Tibial nerve (tissue), 4 donors: Measurements from ENCODE around the gene THRSP. TPM values are rescaled to one million over a fixed set of nuclear protein-coding genes. Genes with fewer than 3 reads are reported as not detected.
"Not testable (repeated sequence)": the region's sequence is repeated elsewhere in the genome, so short reads cannot be mapped to it uniquely, and the experiment has no call there.

Experiments
- DNase-seq, 2 donors: peaks; one replicate each; pipeline ENCODE4 v3.0.0-alpha.2; 2019; ENCODE audit warnings: low spot score in 2 of 2
- H3K27ac ChIP-seq, 4 donors: fragments of 200-600 bp; sonication (generic) in 3 of 4; one replicate each; pipeline ENCODE4 v1.5.1; 2017 to 2019; ENCODE audit warnings: mild to moderate bottlenecking in 1 of 4
- H3K27me3 ChIP-seq, 2 donors: fragments of 200-600 bp; sonication (generic) in 1 of 2; one replicate each; pipeline versions ENCODE4 v1.5.1 to v1.6.0; 2017 to 2019
- H3K36me3 ChIP-seq, 3 donors: fragments of 200-600 bp; sonication (generic); one replicate each; pipeline ENCODE4 v1.5.1; 2018 to 2019
- H3K4me1 ChIP-seq, 4 donors: fragments of 200-600 bp; sonication (generic) in 3 of 4; one replicate each; pipeline ENCODE4 v1.5.1; 2017 to 2019
- H3K4me3 ChIP-seq, 4 donors: fragments of 200-600 bp; sonication (generic) in 3 of 4; one replicate each; pipeline ENCODE4 v1.5.1; 2017 to 2019; ENCODE audit warnings: mild to moderate bottlenecking in 1 of 4, moderate library complexity in 1 of 4
- H3K9me3 ChIP-seq, 4 donors: fragments of 200-600 bp; sonication (generic) in 3 of 4; one replicate each; pipeline ENCODE4 v1.5.1; 2017 to 2019
- CTCF ChIP-seq, 5 experiments: fragments of 200-600 bp in 3 of 5; fragments of 450-650 bp in 2 of 5; sonication (generic) in 3 of 5; IDR thresholded peaks; one replicate each; pipeline ENCODE4 v1.5.1; 2016 to 2019; ENCODE audit warnings: antibody characterized with exemption in 5 of 5, mild to moderate bottlenecking in 3 of 5, moderate library complexity in 2 of 5
- EP300 ChIP-seq, 2 donors: sonication (generic); formaldehyde crosslinking; IDR thresholded peaks; one replicate each; pipeline ENCODE4 v1.6.1; 2017; ENCODE audit warnings: antibody characterized with exemption in 2 of 2, mild to moderate bottlenecking in 1 of 2
- POLR2A ChIP-seq, 2 donors: fragments of 450-650 bp; IDR thresholded peaks; one replicate each; pipeline ENCODE4 v1.6.1; 2017; ENCODE audit warnings: antibody characterized with exemption in 2 of 2, mild to moderate bottlenecking in 2 of 2, moderate library complexity in 2 of 2
- WGBS, 2 donors: methylation state at CpG; one replicate each; pipeline ENCODE4 v1.1.5; 2018; 5-methylcytosine and 5-hydroxymethylcytosine counted together
- total RNA-seq, 4 donors: library from RNA; depleted of rRNA; stranded (reverse); fragments of >200 nt; gene quantifications; one replicate each; pipeline ENCODE4 v1.1.0, GENCODE V29; 2016

The THRSP gene
- total RNA-seq, result 10 to 100 TPM in 2 of 4 donors, 1 to 10 TPM in 2; 4.0 to 22.9 (median 8.7) TPM

GRCh38 chr11:78063440-78064181 is at the start of gene THRSP:
TSS of gene THRSP (plus strand) at chr11:78063861. CDS start at chr11:78063882, 21 bp downstream.
- no peak for DNase-seq
- TF ChIP-seq POLR2A (IDR thresholded peaks at IDR 0.05) (no peak), EP300 (IDR thresholded peaks at IDR 0.05) (no peak), CTCF (IDR thresholded peaks at IDR 0.05) (no peak)
- no peaks in the 10 kb centered on the region for H3K27me3 ChIP-seq
- H3K9me3 ChIP-seq, result no peaks in the 10 kb centered on the region
- H3K27ac ChIP-seq, result no peak within 1 kb of the TSS
- no peak within 1 kb of the TSS for H3K4me3 ChIP-seq
- 94 to 97% methylated on average over 14 of the region's 14 CpGs for WGBS, 2 donors
- H3K36me3 ChIP-seq, result peaks cover 0 to 32% (median 0%) of the 10 kb centered on the region in 3 donors
- H3K4me1 ChIP-seq, result peaks cover 0 to 4% (median 0%) of the 10 kb centered on the region in 4 donors

GRCh38 chr11:78014937-78015520 is 48.6 kb upstream of the THRSP start:
- H3K4me3 ChIP-seq, H3K9me3 ChIP-seq, DNase-seq, H3K4me1 ChIP-seq, H3K27ac ChIP-seq, H3K27me3 ChIP-seq: not testable (repeated sequence)
- H3K36me3 ChIP-seq, result peaks cover 0 to 30% (median 0%) of the 10 kb centered on the region in 3 donors
- 69 to 83% methylated on average over 6 of the region's 6 CpGs for WGBS, 2 donors

GRCh38 chr11:78015878-78016277 is 47.8 kb upstream of the THRSP start:
- no peak overlapping the region for H3K27ac ChIP-seq
- 94 to 100% methylated on average over 1 of the region's 1 CpG for WGBS, 2 donors
- no peaks in the 10 kb centered on the region for H3K27me3 ChIP-seq

GRCh38 chr11:78019808-78020207 is 43.9 kb upstream of the THRSP start:
- no peaks in the 10 kb centered on the region for H3K27me3 ChIP-seq
- peaks cover 0 to 21% (median 0%) of the 10 kb centered on the region in 4 donors for H3K4me1 ChIP-seq
- H3K4me3 ChIP-seq, result no peak overlapping the region
- TF ChIP-seq CTCF (IDR thresholded peaks at IDR 0.05), result no peak
- no peak for TF ChIP-seq POLR2A (IDR thresholded peaks at IDR 0.05)
- no peak for TF ChIP-seq EP300 (IDR thresholded peaks at IDR 0.05)
- H3K36me3 ChIP-seq, result peaks cover 0 to 30% (median 0%) of the 10 kb centered on the region in 3 donors
- 47 to 62% methylated on average over 4 of the region's 4 CpGs for WGBS, 2 donors
- DNase-seq, result no peak
- H3K27ac ChIP-seq, result no peak overlapping the region
- H3K9me3 ChIP-seq, result no peaks in the 10 kb centered on the region

More at GRCh38 chr11:78015878-78016277, 47.8 kb upstream of the THRSP start:
- peaks cover 0 to 30% (median 0%) of the 10 kb centered on the region in 3 donors for H3K36me3 ChIP-seq
- DNase-seq, result no peak
- H3K4me1 ChIP-seq, result no peaks in the 10 kb centered on the region
- H3K9me3 ChIP-seq, result no peaks in the 10 kb centered on the region
- TF ChIP-seq CTCF (IDR thresholded peaks at IDR 0.05) (no peak), EP300 (IDR thresholded peaks at IDR 0.05) (no peak), POLR2A (IDR thresholded peaks at IDR 0.05) (no peak)
- H3K4me3 ChIP-seq, result no peak overlapping the region

- H3K36me3 ChIP-seq, result peaks cover 0 to 30% (median 0%) of the 10 kb centered on the region in 3 donors
- no peaks in the 10 kb centered on the region for H3K27me3 ChIP-seq
- TF ChIP-seq POLR2A (IDR thresholded peaks at IDR 0.05), result no peak
- TF ChIP-seq CTCF (IDR thresholded peaks at IDR 0.05), result no peak
- TF ChIP-seq EP300 (IDR thresholded peaks at IDR 0.05), result no peak
- peaks cover 0 to 21% (median 0%) of the 10 kb centered on the region in 4 donors for H3K4me1 ChIP-seq
- H3K27ac ChIP-seq, result no peak overlapping the region
- H3K9me3 ChIP-seq, result no peaks in the 10 kb centered on the region
- WGBS, 2 donors, result 21 to 37% methylated on average over 3 of the region's 3 CpGs
- H3K4me3 ChIP-seq, result no peak overlapping the region
- DNase-seq, result no peak
Measured at GRCh38 chr11:78020246-78020645, 43.4 kb upstream of the THRSP start.
